Endothelial cell (in vitro differentiated cells): ENCODE measurements around the gene NAALADL2. TPM values are rescaled to one million over a fixed set of nuclear protein-coding genes. Genes with fewer than 3 reads are reported as not detected.

ENCODE experiments used
- DNase-seq: peaks from one replicate; pipeline ENCODE4 v3.0.0; 2021; ENCODE audit warnings: low spot score
- H3K27ac Mint-ChIP-seq: one replicate; pipeline ENCODE4 v1.8.0; 2021; ENCODE audit warnings: mixed read lengths, inconsistent platforms; ENCODE audit not compliant: unreplicated experiment
- H3K27me3 Mint-ChIP-seq: one replicate; pipeline ENCODE4 v1.8.0; 2021; ENCODE audit warnings: mild to moderate bottlenecking, moderate library complexity, mixed read lengths, inconsistent platforms; ENCODE audit not compliant: unreplicated experiment
- H3K36me3 Mint-ChIP-seq: one replicate; pipeline ENCODE4 v1.8.0; 2021; ENCODE audit warnings: mild to moderate bottlenecking, low read depth, mixed read lengths, inconsistent platforms; ENCODE audit not compliant: unreplicated experiment
- H3K4me1 Mint-ChIP-seq: one replicate; pipeline ENCODE4 v1.8.0; 2021; ENCODE audit warnings: mild to moderate bottlenecking, mixed read lengths, inconsistent platforms; ENCODE audit not compliant: unreplicated experiment
- H3K4me3 Mint-ChIP-seq: one replicate; pipeline ENCODE4 v1.8.0; 2021; ENCODE audit warnings: mild to moderate bottlenecking, mixed read lengths, inconsistent platforms; ENCODE audit not compliant: unreplicated experiment
- H3K9me3 Mint-ChIP-seq: one replicate; pipeline ENCODE4 v1.8.0; 2021; ENCODE audit warnings: mixed read lengths, inconsistent platforms; ENCODE audit not compliant: unreplicated experiment
- CTCF ChIP-seq: fragments of 200-600 bp; sonication (generic); IDR thresholded peaks from one replicate; pipeline ENCODE4 v1.5.0; 2021; ENCODE audit warnings: antibody characterized with exemption; ENCODE audit not compliant: unreplicated experiment
- total RNA-seq: library from RNA; stranded (reverse); fragmentation: NEBNext Ultra II Directional; extraction: Animal tissue kit (Norgen Biotek cat#: 25700); gene quantifications from one replicate; pipeline ENCODE4 v1.2.1, GENCODE V29; 2021; ENCODE audit not compliant: unreplicated experiment

NAALADL2 gene
- total RNA-seq, 1 donor from 2014 or later: 3.5 TPM

GRCh38 chr3:175664911-175665310 is 805.8 kb downstream of the NAALADL2 start:
- Mint-ChIP-seq H3K36me3 (no peaks in the 10 kb centered on the region), H3K27ac (no peak overlapping the region), H3K9me3 (no peaks in the 10 kb centered on the region), H3K27me3 (no peaks in the 10 kb centered on the region), H3K4me3 (no peak overlapping the region), H3K4me1 (no peaks in the 10 kb centered on the region)
- DNase-seq: no peak
- no peak for TF ChIP-seq CTCF

GRCh38 chr3:175668300-175668699 is 809.2 kb downstream of the NAALADL2 start:
- no peak for DNase-seq
- Mint-ChIP-seq H3K27ac (no peak overlapping the region), H3K9me3 (no peaks in the 10 kb centered on the region), H3K36me3 (no peaks in the 10 kb centered on the region), H3K4me3 (no peak overlapping the region), H3K27me3 (no peaks in the 10 kb centered on the region), H3K4me1 (peaks cover 6% of the 10 kb centered on the region)
- no peak for TF ChIP-seq CTCF

- Mint-ChIP-seq H3K9me3 (no peaks in the 10 kb centered on the region), H3K27ac (no peak overlapping the region), H3K4me1 (peaks cover 6% of the 10 kb centered on the region), H3K27me3 (no peaks in the 10 kb centered on the region), H3K4me3 (no peak overlapping the region), H3K36me3 (no peaks in the 10 kb centered on the region)
- DNase-seq: no peak
- TF ChIP-seq CTCF: no peak
Measured at GRCh38 chr3:175670557-175670956, 811.4 kb downstream of the NAALADL2 start.

DNA sequence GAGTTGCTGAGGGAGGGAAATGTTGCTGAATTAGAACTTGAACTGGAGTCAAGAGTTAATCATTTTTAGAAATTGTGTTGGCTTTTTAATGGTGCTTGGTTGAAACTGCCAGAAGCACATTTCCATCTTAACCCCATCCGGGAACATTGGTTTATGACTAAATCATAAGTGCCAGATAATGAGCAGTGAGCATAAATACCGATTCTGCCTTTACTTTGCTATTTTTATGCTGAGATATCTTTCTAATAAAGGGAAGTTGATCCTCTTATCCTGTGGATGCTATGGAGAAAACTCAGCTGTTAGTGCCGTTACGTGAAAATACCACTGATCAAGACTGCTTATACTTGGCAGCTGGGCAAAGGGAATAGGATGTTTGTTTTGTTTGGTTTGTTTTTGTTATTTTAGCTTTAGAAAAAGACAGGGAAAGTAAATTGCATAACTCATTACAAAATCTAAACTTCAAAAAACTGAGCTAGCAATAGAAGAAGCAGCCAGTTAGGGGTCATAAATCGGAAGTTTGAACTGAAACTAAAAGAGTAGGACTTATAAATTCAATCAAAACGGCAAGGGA is 813.1 kb downstream of the NAALADL2 start:
- Mint-ChIP-seq H3K4me1 (peaks cover 6% of the 10 kb centered on the region), H3K4me3 (no peak overlapping the region), H3K9me3 (no peaks in the 10 kb centered on the region), H3K27ac (no peak overlapping the region), H3K27me3 (no peaks in the 10 kb centered on the region), H3K36me3 (no peaks in the 10 kb centered on the region)
- no peak for TF ChIP-seq CTCF
- DNase-seq: no peak

DNA sequence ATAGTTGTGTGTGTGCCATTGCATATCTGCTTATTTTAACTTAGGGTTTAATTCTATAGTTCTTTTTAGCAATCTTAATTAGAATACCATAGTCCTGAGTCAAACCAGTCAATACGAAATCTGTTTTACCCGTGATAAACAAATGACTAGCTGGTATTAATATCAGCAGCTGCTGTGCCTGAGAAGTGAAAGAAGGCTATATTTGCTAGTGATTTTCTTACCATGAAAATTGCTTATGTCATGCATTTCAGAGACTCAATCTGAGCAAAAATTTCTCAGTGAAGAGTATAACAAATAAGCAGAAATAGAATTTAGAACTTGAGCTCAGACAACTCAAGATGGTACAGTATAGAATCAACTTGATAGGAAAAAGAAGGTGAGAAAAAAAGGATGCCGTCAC is 820.4 kb downstream of the NAALADL2 start:
- Mint-ChIP-seq H3K9me3 (no peaks in the 10 kb centered on the region), H3K27me3 (no peaks in the 10 kb centered on the region), H3K27ac (no peak overlapping the region), H3K4me1 (no peaks in the 10 kb centered on the region), H3K36me3 (no peaks in the 10 kb centered on the region), H3K4me3 (no peak overlapping the region)
- no peak for TF ChIP-seq CTCF
- no peak for DNase-seq
